ENCODE results near the gene CDC123.
"Not testable (repeated sequence)": the region's sequence is repeated elsewhere in the genome, so short reads cannot be mapped to it uniquely, and the experiment has no call there.

The CDC123 gene

GRCh38 chr10:12214093-12214492 lies 18.1 kb downstream of the CDC123 start:
- Histone ChIP-seq H3K9me3 (ENCODE audit: severe bottlenecking) (no peaks in the 10 kb centered on the region), H3K4me3 (ENCODE audit: low read depth, low read length) (no peak overlapping the region), H3K27ac (no peak overlapping the region), H3K27me3 (ENCODE audit: insufficient read depth, low read depth, severe bottlenecking) (no peaks in the 10 kb centered on the region), H3K36me3 (peaks cover 13% of the 10 kb centered on the region)
- no peak for TF ChIP-seq CTCF (IDR thresholded peaks at IDR 0.05; ENCODE audit: low read depth, low read length)
- DNase-seq: no peak

DNA sequence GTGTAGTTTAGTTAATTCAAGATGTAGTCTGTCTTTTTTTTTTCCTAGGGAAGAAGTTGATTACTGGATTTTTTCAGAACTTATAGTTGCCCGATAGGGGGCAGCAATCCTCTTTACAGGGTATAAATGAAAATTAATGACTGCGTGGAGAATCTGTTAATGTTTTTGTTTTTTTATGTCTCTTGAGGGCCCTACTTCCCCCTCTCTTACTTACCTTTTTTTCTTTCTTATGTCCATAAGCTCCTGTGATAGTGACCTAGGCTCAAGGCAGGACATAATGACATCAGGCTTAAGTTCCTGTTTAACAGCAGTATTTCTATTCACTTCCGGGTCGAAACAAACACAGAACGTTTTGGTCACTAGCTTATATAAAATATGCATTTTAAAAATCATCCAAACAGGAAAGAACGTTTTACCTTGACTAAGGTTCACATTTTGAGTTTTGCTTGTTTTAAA lies 18.8 kb downstream of the CDC123 start:
- Histone ChIP-seq H3K9me3 (ENCODE audit: severe bottlenecking) (no peaks in the 10 kb centered on the region), H3K36me3 (peaks cover 13% of the 10 kb centered on the region), H3K27me3 (ENCODE audit: insufficient read depth, low read depth, severe bottlenecking) (no peaks in the 10 kb centered on the region), H3K27ac (no peak overlapping the region), H3K4me3 (ENCODE audit: low read depth, low read length) (no peak overlapping the region)
- no peak for TF ChIP-seq CTCF (IDR thresholded peaks at IDR 0.05; ENCODE audit: low read depth, low read length)
- DNase-seq: no peak

DNA sequence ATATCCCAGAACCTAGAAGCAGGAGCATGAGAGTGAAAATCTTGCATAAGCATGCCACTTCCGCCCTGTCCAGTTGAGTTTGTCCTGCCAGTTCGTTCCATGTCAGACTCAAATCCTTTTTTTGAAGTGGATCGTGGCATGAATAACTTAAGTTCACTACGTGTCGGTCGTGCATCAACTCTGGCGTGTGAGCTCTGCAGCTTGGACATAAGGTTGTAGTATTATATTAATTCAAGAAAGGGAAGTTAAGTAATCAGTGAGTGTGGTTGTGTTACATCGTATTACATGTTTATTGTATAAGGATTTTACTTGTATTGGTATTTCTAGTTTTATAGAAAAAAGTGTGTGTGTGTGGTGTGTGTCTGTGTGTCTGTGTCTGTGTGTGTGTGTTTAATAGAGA lies 23.0 kb downstream of the CDC123 start:
- no peak for TF ChIP-seq CTCF (IDR thresholded peaks at IDR 0.05; ENCODE audit: low read depth, low read length)
- no peak for DNase-seq
- Histone ChIP-seq H3K27ac (no peak overlapping the region), H3K27me3 (ENCODE audit: insufficient read depth, low read depth, severe bottlenecking) (no peaks in the 10 kb centered on the region), H3K36me3 (peaks cover 10% of the 10 kb centered on the region), H3K9me3 (ENCODE audit: severe bottlenecking) (no peaks in the 10 kb centered on the region), H3K4me3 (ENCODE audit: low read depth, low read length) (no peak overlapping the region)

DNA sequence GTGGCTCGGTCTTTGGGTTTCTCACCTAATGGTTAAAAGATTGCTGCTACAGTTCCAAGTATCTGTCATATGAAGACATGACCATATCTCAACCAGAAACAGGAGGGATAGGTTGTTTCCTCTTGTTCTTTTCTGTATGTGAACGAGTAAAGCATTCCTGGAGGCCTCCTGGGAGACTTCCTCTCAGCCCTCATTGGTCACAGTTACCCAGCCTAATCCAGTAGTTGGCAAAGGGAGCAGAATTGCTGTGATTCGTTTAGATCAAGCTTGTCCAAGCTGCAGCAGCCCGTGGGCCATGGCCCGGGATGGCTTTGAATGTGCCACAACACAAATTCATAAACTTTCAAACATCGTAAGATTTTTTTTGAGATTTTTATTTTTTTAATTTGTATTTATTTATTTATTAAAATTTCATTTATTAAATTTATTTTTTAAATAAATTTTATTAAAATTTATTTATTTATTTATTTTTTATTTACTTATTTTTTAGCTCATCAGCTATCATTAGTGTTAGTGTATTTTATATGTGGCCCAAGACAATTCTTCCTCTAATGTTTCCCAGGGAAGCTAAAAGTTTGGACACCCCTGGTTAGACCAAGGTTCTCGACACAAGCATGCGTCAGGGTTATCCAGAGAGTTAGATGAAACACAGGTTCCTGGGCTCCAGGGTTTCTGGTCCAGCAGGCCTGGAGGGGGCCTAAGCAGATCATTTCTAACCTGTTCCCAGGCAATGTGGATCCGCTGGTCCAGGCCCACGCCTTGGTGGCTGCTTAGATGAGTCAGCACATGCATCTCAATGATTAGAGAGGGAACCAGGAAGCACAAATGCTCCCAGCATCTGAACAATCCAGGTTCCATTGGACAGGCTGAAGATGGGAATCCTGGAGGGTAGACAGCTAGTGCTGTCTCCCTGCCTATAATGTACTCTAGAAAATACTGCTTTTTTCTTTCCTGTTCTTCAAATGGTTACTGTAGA lies 25.6 kb downstream of the CDC123 start:
- no peak for DNase-seq
- Histone ChIP-seq H3K27me3 (ENCODE audit: insufficient read depth, low read depth, severe bottlenecking) (no peaks in the 10 kb centered on the region), H3K4me3 (ENCODE audit: low read depth, low read length) (no peak overlapping the region), H3K27ac (no peak overlapping the region), H3K9me3 (ENCODE audit: severe bottlenecking) (no peaks in the 10 kb centered on the region), H3K36me3 (peaks cover 6% of the 10 kb centered on the region)
- TF ChIP-seq CTCF (IDR thresholded peaks at IDR 0.05; ENCODE audit: low read depth, low read length): no peak

- Histone ChIP-seq H3K4me3 (ENCODE audit: low read depth, low read length) (no peak overlapping the region), H3K27ac (no peak overlapping the region), H3K9me3 (ENCODE audit: severe bottlenecking) (no peaks in the 10 kb centered on the region), H3K36me3 (peaks cover 3% of the 10 kb centered on the region; the same call in 1 of the 2 replicates), H3K27me3 (ENCODE audit: insufficient read depth, low read depth, severe bottlenecking) (no peaks in the 10 kb centered on the region)
- no peak for DNase-seq
- no peak for TF ChIP-seq CTCF (IDR thresholded peaks at IDR 0.05; ENCODE audit: low read depth, low read length)
These were observed 29.5 kb downstream of the CDC123 start for GRCh38 chr10:12225444-12225843.

DNA sequence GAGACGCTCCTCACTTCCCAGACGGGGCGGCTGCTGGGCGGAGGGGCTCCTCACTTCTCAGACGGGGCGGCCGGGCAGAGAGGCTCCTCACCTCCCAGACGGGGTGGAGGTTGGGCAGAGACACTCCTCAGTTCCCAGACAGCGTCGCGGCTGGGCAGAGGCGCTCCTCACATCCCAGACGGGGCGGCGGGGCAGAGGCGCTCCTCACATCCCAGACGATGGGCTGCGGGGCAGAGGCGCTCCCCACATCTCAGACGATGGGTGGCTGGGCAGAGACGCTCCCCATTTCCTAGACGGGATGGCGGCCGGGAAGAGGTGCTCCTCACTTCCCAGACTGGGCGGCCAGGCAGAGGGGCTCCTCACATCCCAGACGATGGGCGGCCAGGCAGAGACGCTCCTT lies 30.4 kb downstream of the CDC123 start:
- not testable (repeated sequence) for H3K36me3 ChIP-seq; H3K9me3 ChIP-seq (ENCODE audit: severe bottlenecking); H3K27ac ChIP-seq; H3K27me3 ChIP-seq (ENCODE audit: insufficient read depth, low read depth, severe bottlenecking); DNase-seq; H3K4me3 ChIP-seq (ENCODE audit: low read depth, low read length)
